IPS DF 4.7 (cell line): ENCODE measurements around the gene ADAMTS14.
"Not testable (repeated sequence)": the region's sequence is repeated elsewhere in the genome, so short reads cannot be mapped to it uniquely, and the experiment has no call there.

Source experiments
- DNase-seq: peaks from one replicate; pipeline ENCODE4 v3.0.0-alpha.2; 2013; ENCODE audit warnings: low spot score; ENCODE audit errors: extremely low read depth

ADAMTS14 gene, protein sequence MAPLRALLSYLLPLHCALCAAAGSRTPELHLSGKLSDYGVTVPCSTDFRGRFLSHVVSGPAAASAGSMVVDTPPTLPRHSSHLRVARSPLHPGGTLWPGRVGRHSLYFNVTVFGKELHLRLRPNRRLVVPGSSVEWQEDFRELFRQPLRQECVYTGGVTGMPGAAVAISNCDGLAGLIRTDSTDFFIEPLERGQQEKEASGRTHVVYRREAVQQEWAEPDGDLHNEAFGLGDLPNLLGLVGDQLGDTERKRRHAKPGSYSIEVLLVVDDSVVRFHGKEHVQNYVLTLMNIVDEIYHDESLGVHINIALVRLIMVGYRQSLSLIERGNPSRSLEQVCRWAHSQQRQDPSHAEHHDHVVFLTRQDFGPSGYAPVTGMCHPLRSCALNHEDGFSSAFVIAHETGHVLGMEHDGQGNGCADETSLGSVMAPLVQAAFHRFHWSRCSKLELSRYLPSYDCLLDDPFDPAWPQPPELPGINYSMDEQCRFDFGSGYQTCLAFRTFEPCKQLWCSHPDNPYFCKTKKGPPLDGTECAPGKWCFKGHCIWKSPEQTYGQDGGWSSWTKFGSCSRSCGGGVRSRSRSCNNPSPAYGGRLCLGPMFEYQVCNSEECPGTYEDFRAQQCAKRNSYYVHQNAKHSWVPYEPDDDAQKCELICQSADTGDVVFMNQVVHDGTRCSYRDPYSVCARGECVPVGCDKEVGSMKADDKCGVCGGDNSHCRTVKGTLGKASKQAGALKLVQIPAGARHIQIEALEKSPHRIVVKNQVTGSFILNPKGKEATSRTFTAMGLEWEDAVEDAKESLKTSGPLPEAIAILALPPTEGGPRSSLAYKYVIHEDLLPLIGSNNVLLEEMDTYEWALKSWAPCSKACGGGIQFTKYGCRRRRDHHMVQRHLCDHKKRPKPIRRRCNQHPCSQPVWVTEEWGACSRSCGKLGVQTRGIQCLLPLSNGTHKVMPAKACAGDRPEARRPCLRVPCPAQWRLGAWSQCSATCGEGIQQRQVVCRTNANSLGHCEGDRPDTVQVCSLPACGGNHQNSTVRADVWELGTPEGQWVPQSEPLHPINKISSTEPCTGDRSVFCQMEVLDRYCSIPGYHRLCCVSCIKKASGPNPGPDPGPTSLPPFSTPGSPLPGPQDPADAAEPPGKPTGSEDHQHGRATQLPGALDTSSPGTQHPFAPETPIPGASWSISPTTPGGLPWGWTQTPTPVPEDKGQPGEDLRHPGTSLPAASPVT

DNA sequence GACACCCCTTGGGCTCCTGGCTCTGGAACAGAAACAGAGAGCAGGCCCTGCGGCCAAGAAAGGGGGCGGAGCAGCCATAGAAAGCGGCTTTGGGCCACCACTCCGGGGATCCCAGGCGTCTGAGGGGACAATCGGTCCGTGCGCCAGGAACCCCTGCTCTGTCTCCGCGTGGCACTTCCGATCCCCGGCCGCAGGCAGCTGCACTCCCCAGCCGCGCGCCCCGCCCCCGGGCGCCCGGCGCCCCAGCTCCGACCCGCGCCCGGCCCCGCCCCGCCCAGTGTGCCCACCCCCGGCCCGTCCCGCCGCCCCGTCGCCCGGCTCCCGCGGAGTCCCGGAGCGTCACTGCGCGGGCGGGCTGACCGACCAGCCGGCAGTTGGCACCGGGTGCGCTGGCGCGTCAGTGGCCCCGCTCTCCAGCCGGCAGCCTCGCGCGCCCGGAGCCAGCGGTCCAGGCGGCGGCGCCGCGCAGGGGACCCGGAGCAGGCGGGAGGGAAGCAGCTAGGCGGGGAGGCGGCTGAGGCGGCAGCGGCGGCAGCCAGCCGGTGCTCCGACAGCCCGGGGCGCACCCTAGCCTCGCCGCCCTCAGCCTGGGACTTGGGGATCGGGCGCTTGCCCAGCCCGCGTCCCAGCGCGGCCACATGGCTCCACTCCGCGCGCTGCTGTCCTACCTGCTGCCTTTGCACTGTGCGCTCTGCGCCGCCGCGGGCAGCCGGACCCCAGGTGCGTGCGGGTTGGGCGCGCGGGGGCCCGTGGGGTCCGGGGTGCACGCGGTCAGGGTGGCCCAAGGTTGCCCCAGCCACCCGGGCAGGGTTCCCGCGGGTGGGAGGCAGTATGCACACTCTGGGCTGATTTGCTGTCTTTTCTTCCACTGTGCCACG lies at the start of gene ADAMTS14:
ADAMTS14 (plus strand) TSS at position 342 of the 878 bp plus-strand sequence; CDS start at position 639, 297 bp downstream.
- DNase-seq = no peak

DNA sequence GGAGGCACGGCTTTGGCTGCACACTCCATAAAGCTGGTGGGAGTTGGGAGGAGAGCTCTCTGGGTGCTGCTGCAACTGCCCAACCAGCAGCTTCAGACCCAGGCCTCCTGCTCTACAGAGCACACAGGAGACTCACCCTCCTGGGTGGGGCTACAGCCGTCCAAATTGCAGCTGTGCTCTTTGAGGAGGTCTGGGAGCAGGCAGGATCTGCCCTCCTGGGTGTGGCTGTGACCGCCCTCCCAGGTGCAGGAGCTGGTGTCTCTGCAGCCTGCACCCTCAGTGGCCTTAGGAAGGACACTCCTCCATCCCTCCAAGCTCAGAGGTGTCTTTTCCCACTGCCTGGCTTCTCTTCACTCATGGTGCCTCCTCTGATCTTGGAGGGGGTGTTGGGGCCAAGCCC lies 49.8 kb upstream of the ADAMTS14 start:
- no peak for DNase-seq

DNA sequence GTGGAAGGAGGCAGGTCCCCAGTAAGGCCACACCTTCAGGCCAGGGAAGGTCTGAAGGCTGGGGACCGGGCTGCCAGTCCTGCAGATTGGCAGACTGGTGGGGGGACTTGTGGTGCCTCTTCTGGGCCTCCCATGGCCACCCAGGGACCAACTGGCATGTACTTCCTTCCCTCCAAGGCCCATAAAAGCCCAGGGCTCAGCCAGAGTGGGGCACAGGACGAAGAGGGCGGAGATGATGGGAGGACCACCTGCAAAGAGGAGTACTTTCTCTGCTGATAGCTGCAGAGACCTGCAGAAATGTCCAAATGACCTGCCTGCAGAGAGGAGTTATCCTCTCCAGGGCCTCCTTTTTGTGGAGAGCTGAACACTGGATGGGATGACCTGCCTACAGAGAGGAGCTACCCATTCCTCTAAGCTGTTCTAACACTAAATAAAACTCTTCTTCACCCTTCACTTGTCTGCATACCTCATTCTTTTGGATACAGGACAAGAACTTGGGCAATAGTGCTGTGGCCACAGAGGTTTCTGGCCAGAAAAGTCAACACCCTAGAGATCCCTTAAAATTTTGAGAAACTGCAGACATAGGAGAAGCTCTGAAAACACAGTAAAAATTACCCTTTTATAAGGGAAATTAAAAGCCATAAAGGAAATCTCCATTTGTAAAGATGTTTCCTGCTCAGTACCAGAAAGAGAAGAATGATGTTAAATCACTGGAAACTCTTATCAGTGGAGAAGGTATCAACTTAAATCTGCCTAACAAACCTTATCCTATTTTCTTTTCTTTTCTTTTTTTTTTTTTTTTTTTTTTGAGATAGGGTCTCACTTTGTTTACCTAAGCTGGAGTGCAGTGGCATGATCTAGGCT lies 49.1 kb upstream of the ADAMTS14 start:
- no peak for DNase-seq

DNA sequence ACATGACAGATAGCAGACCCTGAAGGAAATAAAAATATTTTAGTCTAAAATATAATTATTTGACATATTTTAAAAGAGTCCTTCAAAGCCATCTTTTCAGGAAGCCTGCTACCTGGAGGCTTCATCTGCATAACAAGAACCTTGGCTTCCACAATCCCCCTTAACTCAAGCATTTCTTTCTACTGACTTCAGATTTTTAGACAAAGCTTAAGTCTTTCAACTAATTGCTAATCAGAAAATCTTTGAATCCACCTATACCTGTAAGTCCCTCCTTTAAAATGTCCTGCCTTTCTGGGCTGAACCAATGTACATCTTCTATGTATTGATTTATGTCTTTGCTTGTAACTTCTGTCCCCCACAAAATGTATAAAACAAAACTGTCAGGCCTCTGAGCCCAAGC lies 46.2 kb upstream of the ADAMTS14 start:
- DNase-seq = no peak

DNA sequence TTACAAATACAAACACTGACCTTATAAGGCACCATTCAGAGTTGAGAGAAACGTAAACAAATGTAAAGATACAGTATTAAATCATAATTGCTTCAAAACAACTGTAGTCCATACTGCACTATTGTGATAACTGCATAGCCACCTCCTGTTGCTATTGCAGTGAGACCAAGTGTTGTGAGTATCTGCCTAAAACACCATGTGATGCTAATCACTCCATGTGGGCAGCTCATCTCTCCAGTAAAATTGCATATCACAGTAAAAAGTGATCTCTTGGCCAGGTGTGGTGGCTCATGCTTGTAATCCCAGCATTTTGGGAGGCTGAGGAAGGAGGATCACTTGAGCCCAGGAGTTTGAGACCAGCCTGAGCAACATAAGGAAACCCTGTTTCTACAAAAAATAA lies 43.0 kb upstream of the ADAMTS14 start:
- DNase-seq = no peak

DNA sequence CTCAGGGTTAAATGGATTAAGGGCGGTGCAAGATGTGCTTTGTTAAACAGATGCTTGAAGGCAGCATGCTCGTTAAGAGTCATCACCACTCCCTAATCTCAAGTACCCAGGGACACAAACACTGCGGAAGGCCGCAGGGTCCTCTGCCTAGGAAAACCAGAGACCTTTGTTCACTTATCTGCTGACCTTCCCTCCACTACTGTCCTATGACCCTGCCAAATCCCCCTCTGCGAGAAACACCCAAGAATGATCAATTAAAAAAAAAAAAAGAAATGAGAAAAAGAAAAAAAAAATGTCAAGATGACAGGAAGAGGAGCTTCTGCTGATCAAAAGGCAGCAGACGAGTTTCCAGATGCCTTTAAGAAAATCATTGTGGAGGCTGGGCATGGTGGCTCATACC lies 40.6 kb upstream of the ADAMTS14 start:
- DNase-seq = not testable (repeated sequence)

DNA sequence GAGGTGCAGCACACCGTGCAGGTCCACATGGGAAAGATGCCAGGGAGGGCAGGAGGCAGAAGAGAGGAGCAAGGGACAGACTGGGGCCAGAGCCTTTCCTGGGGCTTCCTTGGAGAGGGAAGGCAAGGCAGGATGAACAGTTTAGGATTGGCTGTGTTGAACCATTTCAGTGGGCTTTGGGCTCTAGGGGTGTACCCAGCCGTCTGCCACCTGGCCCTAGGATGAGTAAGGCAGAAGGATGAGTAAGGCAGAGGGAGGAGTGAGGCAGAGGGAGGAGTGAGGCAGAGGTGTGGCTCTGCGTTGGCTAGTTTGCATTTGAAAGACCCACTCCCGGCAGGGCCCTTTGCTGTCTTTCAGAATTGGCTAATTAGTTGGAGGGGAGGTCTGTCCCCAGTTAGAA lies 38.3 kb upstream of the ADAMTS14 start:
- DNase-seq = no peak

DNA sequence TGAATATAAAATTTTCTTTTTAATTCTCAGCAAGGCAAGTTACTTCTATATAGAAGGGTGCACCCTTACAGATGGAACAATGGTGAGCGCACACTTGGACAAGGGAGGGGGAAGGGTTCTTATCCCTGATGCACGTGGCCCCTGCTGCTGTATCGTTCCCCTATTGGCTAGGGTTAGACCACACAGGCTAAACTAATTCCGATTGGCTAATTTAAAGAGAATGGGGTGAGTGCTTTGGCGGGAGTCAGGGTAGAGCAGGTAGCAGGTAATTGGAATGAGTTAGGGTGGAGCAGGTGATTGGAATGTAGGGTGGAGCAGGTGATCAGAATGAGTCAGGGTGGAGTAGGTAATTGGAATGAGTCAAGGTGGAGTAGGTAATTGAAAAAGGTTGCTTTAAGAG lies 37.8 kb upstream of the ADAMTS14 start:
- not testable (repeated sequence) for DNase-seq

DNA sequence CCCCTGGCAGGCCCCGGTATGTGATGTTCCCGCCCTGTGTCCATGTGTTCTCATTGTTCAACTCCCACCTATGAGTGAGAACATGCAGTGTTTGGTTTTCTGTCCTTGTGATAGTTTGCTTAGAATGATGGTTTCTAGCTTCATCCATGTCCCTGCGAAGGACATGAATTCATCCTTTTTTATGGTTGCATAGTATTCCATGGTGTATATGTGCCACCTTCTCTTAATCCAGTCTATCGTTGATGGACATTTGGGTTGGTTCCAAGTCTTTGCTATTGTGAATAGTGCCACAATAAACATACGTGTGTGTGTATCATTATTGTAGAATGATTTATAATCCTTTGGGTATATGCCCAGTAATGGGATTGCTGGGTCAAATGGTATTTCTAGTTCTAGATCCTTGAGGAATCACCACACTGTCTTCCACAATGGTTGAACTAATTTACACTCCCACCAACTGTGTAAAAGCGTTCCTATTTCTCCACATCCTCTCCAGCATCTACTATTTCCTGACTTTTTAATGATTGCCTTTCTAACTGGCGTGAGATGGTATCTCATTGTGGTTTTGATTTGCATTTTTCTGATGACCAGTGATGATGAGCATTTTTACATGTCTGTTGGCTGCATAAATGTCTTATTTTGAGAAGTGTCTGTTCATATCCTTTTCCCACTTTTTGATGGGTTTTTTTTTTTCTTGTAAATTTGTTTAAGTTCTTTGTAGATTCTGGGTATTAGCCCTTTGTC lies 32.5 kb upstream of the ADAMTS14 start:
- DNase-seq = not testable (repeated sequence)

DNA sequence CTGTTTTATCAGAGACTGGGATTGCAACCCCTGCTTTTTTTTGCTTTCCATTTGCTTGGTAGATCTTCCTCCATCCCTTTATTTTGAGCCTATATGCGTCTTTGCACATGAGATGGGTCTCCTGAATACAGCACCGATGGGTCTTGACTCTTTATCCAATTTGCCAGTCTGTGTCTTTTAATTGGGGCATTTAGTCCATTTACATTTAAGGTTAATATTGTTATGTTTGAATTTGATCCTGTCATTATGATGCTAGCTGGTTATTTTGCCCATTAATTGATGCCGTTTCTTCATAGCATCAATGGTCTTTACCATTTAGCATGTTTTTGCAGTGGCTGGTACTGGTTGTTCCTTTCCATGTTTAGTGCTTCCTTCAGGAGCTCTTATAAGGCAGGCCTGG lies 29.0 kb upstream of the ADAMTS14 start:
- DNase-seq = not testable (repeated sequence)

DNA sequence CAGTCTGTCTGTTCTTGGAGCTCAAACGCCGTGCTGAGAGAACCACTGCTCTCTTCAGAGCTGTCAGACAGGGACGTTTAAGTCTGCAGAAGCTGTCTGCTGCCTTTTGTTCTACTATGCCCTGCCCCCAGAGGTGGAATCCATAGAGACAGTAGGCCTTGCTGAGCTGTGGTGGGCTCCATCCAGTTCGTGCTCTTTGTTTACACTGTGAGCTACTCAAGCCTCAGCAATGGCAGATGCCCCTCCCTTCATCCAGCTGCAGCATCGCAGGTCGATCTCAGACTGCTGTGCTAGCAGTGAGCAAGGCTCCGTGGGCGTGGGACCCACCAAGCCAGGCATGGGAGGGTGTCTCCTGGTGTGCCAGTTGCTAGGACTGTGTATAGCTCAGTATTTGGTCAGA lies 27.3 kb upstream of the ADAMTS14 start:
- not testable (repeated sequence) for DNase-seq

DNA sequence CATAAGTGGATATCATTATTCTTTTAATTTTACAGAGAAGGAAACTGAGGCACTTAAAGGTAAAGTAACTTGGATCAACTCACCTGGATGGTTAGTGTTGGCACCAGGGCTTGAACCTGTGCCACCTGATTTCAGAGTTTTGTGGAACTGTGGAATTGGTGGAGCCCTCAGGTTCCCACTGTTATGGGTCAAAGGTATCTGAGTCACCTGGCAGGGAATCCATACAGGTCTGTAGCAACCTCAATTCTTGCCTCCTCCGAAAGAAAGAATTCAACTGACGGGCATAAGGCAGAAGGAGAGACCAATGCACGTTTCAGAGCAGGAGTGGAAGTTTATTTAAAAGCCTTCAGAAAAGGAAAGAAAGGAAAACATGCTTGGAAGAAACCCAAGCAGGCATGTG lies 25.2 kb upstream of the ADAMTS14 start:
- no peak for DNase-seq

DNA sequence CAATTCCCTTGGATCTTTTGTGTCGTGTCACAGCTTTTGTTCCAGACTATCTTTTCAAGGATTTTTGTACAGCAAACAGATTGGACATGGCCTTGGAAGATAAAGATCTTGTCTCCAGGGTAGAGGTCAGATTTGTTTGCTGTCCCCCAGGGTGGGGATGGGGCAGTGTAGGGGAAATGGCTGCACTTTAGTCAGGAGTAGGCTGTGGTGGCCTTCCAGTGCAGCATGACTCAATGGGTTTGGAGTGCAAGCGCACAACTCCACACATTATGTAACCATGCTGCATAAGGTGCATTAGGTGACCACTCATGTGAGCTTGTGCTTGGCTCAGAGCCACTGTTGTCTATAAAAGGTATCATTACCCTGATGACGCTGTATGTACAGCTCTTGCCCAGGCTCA lies 23.9 kb upstream of the ADAMTS14 start:
- DNase-seq = no peak

DNA sequence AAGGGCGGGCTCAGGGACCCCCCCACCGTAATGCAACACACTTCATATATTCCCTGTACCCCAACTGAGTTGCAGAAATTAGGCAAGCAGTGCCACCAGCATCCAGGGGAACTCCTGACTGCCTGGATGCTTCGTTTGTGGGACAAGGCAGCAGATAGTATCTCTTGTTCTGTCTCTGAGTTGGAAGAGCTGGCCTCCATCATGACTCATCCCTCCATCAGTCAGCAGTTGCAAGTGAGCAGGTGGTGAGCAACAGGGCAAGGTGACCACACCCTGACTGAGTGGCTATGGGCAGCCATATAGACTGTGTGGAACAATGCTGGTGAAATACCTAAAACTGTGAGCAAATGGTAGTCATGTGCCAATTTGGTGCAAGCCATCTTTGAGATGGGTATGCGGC lies 22.8 kb upstream of the ADAMTS14 start:
- no peak for DNase-seq

DNA sequence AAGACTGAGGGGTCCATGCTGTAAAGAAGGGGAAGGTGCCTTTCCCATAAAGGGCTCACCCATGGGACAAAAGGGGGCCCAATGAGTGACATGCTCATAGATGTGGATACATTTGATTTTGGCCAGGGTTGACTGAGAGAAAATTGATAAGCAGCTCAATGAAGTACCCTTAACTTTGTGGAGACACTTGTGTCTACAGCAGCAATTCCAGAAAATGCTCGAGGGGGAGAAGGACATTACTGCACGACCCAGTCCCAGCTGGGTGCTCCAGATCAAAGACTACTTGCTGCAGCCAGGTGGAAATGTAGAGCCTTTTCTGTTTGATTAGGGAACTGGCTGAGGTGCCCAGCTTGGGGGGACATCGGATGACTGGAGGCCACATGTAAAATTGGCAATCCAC lies 22.2 kb upstream of the ADAMTS14 start:
- DNase-seq = no peak

DNA sequence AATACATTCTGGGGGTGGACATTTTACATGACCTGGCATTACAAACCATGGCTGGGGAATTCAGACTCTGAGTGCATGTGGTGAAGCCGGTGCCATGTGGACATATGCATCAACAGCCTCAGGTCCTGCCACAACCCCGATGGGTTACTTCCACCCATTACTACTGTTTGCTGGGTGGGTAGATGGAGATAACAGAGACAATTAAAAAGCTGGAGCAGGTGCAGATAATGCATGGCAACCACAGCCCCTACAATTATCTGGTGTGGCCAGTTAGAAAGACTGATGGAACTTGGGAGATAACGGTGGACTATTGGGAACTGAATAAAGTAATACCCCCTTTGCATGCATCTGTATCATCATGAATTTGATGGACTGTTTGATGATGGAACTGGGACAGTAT lies 21.6 kb upstream of the ADAMTS14 start:
- DNase-seq = no peak

DNA sequence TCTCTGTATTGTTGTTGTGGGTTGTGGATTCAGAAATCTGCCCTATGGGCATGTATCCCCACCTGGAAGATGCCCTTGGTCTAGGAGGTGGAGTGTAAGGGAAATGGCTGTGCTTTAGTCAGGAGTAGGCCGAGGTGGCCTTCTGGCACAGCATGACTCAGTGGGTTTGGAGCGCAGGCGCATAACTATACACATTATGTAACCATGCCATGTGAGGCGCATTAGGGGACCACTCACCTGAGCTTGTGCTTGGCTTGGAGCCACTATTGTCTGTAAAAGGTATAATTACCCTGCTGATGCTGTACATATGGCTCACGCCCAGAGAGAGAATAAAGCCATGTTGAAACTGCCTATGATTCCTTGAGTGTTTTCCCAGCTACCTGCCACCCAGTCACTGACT lies 20.6 kb upstream of the ADAMTS14 start:
- DNase-seq = no peak

DNA sequence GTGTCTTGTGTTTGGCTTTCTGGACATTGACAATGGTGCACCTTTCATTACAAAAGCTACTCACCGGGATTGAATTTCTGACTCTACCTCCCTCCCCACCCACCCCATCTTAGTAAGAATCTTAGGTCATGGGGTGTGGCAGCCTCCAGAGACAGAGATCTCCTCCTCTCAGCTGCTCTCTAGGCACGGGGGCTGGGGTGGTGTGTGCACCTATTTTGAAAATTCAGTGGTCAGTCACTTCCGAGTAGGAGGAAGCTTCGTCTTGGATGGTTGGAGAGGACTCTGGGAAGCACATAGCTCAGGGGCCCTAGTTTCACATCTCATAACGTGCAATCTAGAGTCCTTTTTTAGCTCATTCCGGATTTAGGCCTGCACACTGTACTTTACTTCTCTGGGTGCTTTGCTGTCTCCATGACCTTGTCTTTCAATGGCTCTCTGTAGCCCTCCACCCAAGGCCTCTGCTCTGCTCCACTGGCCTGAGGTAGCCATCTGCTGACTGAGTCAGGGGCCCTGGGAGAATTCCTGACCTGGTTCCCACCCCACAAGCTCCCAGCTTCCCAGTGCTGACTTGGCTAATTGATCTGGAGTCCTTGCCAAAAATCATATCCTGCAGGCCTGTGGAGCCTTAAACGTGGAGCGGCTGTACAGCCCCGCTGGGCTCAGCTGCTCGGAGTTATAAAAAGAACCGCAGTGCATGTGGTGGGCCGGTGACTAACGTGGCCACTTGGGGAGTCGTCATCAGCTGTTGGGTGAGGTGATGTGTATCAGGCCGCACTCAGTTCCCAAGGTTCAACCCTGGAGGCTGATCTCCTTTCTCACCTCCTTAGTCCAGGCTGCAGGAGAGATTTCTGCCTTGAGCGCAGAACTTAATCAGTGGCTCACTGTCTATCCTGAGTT lies 19.3 kb upstream of the ADAMTS14 start:
- no peak for DNase-seq
